HG02623 (cell line): Measurements from ENCODE around the gene NOTO.

ENCODE experiments used
- ATAC-seq: cut with Tn5 transposase; IDR thresholded peaks from one replicate; pipeline ENCODE4 v1.9.1; 2021; ENCODE audit warnings: moderate library complexity; ENCODE audit not compliant: unreplicated experiment

NOTO gene

DNA sequence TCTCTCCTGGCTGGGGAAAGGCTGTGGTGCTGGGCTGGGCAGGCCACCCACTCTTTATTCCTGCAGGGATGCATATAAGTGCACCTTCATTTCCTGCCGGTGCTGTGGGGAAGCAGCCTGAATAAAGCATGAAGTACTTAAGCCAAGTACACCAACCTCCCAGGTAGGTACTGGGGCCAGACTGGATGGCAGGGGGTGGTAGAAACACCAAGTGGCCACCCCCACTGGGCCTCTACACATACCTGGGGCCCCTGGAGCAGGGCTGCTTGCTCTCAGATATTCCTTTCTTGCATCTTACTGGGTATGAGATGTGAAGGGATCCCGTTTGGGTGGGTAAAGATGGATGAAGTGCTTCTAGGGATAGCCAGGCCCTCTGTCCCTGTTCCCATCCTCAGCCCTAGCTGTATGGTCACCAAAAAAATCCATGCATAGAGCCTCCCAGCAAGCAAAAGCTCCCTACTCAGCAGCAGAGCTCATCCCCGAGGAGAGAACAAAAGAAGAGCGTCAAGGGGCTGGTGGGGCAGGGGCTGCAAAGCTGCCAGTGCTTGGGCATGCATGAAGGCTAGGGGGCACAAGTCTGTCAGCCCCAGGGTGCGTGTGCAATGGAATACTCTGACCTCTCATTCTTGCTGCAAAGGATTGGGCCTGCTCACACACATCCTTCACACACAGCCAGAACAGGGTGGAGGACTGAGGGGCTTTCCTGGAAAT, 53.7 kb downstream of the NOTO start:
- no peak for ATAC-seq

- no peak for ATAC-seq
These were observed 54.2 kb downstream of the NOTO start for GRCh38 chr2:73256618-73256922.

DNA sequence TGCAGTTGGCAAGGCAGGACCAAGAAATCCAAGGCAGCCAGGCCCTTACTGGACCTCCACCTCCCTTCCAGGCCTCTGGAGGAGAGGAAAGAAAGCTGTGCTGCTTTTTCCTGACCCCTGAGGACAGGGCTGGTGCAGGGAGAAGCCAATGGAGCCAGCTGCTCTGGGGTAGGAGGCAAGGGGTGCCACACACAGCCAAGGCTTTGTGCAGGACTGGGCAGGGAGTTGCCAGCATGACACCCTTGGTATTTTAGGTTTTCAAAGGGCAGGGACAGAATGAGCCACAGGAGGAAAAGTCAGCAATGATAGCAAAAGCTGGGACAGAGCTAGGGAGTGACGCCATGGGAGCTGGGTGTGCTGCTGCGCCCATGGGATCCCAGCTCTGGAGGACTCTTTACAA, 54.6 kb downstream of the NOTO start:
- ATAC-seq = no peak

DNA sequence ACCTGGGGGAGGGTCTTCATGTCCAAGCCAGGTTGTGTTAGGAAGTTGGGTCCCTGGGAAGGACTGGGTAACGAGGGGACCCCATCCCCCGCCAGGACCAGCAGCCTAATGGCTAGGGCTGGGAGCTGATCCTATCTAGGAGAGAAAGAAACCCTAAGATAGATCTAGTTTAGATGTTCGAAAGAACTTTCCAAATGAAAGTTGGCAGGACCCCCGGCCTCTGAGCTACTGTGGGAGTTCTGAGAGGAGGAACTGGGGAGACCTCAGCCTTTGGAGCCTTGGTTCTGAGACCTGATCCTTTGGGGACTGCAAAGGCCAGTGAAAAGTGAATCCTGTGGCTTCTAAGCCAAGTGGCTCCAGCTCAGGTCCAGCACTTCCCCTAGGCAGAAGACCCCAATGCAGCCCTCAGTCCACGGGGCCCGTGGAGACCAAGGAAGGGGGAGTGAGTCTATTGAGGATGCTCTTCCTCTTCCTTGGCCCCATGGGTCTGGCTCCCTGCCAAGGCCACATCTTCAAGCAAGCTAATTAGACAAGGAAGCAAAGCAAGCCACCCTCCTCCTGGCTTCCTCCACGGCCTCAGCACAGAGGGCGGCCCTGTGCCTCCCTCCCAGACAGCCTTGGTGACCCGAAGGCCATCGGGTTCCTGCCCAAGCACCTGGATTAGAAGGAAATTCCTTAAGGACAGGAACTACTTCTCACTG, 55.2 kb downstream of the NOTO start:
- no peak for ATAC-seq

GRCh38 chr2:73258186-73258912, 56.0 kb downstream of the NOTO start:
- no peak for ATAC-seq

- no peak for ATAC-seq
These were observed 56.5 kb downstream of the NOTO start for GRCh38 chr2:73258913-73259215.

DNA sequence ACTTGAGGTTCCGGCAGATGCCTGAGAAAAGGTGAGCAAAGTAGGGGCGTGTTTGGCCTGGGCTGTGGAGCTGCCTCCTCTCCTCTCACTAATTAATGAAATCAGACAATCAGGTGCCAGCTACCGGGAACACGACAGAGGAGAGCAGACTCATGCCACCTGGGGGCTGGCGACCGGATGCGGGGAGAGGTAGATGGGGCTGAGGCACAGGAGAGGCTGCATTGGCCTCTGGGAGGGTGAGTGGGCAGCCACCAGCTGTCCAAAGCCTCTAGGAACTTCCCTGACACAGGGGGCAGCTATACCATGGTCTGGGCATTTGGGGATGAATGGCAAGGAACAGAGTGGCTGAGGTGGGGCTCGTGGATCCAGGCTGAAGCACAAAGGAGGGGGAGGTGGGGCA, 56.9 kb downstream of the NOTO start:
- no peak for ATAC-seq

- ATAC-seq = no peak
These were observed 57.4 kb downstream of the NOTO start for GRCh38 chr2:73259704-73260337.

DNA sequence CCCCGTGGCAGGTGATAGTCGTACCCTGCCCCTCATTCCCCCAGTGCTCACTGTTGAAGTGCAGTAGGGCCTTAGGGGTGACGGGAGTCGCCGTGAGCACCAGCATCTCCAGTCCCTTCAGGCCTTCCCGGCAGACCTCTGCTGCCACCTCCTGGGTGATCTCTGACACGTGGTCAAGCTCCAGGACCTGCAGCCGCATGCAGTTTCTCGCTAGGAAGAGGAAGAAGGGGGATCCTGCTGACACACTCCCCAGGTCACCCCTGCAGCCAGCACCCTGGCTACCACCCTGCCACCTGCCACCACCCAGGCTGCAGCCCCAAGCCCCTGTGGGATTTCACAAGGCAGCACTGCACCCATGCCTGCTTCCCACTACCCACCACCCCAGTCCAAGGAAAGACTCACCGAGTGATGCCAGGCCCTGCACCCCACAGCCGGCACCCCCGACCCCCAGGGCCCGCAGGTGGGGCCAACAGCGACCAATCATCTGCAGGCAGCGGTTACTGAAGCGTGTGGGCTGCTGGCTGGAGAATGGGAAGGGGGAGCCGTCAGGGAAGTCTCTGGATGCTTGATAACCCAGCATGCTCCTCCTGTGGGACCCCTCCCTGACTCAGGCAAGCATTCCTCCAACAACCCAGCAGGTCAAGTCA, 58.1 kb downstream of the NOTO start:
- no peak for ATAC-seq
